GM12872 (cell line): ENCODE results near the gene PNPLA7.

ENCODE experiments used
- CTCF ChIP-seq: IDR thresholded peaks from 3 replicates; pipeline ENCODE4 v1.5.1; 2011; ENCODE audit warnings: low read depth, mild to moderate bottlenecking, low read length, moderate library complexity; ENCODE audit not compliant: insufficient read depth

Gene PNPLA7

DNA sequence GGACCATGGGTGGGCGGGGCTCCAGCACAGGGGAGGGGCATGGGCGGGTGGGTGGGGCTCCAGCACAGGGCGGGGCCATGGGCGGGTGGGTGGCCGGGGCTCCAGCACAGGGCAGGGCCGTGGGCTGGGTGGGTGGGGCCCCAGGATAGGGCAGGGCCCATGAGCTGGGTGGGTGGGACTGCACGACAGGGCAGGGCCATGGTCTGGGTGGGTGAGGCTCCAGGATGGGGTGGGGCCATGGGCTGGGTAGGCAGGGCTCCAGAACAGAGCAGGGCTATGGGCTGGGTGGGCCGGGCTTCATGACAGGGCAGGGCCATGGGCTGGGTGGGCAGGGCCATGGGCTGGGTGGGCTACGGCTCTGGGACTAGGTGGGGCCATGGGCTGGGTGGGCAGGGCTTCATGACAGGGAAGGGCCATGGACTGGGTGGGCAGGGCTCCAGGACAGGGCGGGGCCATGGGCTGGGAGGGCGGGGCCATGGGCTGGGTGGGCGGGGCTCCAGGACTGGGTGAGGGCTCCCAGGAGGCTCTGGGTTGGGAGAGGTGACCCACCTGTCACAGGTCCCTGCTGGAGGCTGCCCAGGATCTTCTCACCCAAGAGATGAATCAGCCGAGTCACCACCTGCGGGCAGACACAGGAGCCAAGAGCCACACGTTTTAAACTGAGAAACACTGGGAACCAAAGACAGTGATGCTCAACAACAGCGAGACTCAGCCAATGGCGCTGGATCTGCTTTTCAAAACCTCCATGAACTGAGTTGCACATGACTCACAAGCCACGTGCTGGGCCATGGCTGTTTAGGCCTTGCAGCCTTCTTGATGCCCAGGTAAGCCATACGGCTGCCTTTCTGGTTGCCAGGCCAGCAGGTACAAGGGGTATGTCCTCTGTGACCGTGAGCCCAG, 57.5 kb downstream of the PNPLA7 start:
- TF ChIP-seq CTCF: no peak

DNA sequence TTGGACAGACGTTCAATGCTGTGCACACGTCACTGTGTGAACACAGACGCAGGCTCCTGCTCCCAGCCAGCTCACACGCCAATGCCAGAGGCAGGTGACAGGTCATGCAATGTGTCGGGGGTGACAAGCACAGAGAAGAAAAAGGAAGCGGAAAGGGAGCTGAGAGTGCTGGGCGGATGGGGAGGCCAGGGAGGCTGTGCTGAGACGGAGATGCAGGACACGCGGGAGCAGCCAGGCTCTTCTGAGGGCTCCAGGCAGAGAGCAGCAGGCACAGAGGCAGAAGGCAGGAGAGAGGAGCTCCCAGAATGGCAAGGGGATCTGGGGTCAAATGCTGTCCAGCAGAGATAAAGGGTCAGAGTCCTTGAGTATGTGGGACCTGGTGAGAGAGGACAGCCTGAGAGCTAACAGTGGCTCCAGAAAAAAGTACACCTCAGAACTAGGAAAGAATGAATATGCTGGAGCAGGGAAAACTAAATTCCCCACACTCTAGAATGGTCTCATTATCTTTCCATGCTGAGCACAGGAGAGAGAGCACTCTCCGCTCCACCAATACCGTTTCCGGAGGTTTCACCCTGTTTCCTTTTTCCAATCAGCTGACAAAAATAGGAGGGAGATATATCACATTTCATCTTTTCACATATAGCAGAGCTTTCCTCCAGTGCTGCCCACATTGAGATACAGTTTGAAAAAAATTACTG, 58.3 kb downstream of the PNPLA7 start:
- TF ChIP-seq CTCF: no peak

- no peak for TF ChIP-seq CTCF
These were observed 59.5 kb downstream of the PNPLA7 start for GRCh38 chr9:137490532-137491186.

- no peak for TF ChIP-seq CTCF
These were observed 61.3 kb downstream of the PNPLA7 start for GRCh38 chr9:137488906-137489305.

GRCh38 chr9:137488327-137488653, 61.9 kb downstream of the PNPLA7 start:
- no peak for TF ChIP-seq CTCF

GRCh38 chr9:137487454-137488326, 62.5 kb downstream of the PNPLA7 start:
- no peak for TF ChIP-seq CTCF
